Subcutaneous abdominal adipose tissue (tissue), 5 donors: Measurements from ENCODE around the gene SMIM20.

Experiments
- H3K27ac ChIP-seq: one replicate; pipeline ENCODE4 v1.7.0; 2013; ENCODE audit warnings: low read depth, mild to moderate bottlenecking, inconsistent platforms, low read length, moderate library complexity
- H3K27me3 ChIP-seq, 5 donors: one replicate each; pipeline ENCODE4 v1.7.0; 2013; ENCODE audit warnings: low read length in 5 of 5, inconsistent platforms in 1 of 5; ENCODE audit not compliant: control insufficient read depth in 5 of 5, insufficient read depth in 4 of 5
- H3K36me3 ChIP-seq, 5 donors: one replicate each; pipeline ENCODE4 v1.7.0; 2013; ENCODE audit warnings: low read length in 5 of 5; ENCODE audit not compliant: control insufficient read depth in 5 of 5, insufficient read depth in 5 of 5
- H3K4me1 ChIP-seq, 5 donors: one replicate each; pipeline ENCODE4 v1.7.0; 2013; ENCODE audit warnings: low read length in 5 of 5, mild to moderate bottlenecking in 3 of 5, moderate library complexity in 1 of 5; ENCODE audit not compliant: control insufficient read depth in 5 of 5, insufficient read depth in 5 of 5
- H3K4me3 ChIP-seq, 5 donors: one replicate each; pipeline ENCODE4 v1.7.0; 2013; ENCODE audit warnings: low read length in 5 of 5, low read depth in 1 of 5
- H3K9ac ChIP-seq, 5 donors: one replicate each; pipeline ENCODE4 v1.7.0; 2013; ENCODE audit warnings: low read length in 5 of 5, mild to moderate bottlenecking in 4 of 5, moderate library complexity in 3 of 5
- H3K9me3 ChIP-seq, 5 donors: one replicate each; pipeline ENCODE4 v1.7.0; 2013; ENCODE audit warnings: low read length in 5 of 5; ENCODE audit not compliant: control insufficient read depth in 5 of 5
- donor health status: healthy.
- donor health status: healthy.
- donor health status: healthy.
- donor health status: healthy.
- donor health status: healthy.

The SMIM20 gene

GRCh38 chr4:25923745-25924144 lies 9.7 kb downstream of the SMIM20 start:
- Histone ChIP-seq H3K4me1 (peaks cover 2 to 28% (median 27%) of the 10 kb centered on the region in 5 donors), H3K4me3 (no peak overlapping the region), H3K27me3 (no peaks in the 10 kb centered on the region), H3K9me3 (no peaks in the 10 kb centered on the region), H3K9ac (no peak overlapping the region), H3K36me3 (peaks cover 0 to 9% (median 3%) of the 10 kb centered on the region in 5 donors), H3K27ac (no peak overlapping the region)

GRCh38 chr4:25925486-25926201 lies 11.6 kb downstream of the SMIM20 start:
- Histone ChIP-seq H3K27ac (no peak overlapping the region), H3K36me3 (peaks cover 0 to 9% (median 3%) of the 10 kb centered on the region in 5 donors), H3K4me1 (peaks cover 2 to 37% (median 36%) of the 10 kb centered on the region in 5 donors), H3K27me3 (no peaks in the 10 kb centered on the region), H3K9ac (no peak overlapping the region), H3K4me3 (no peak overlapping the region), H3K9me3 (no peaks in the 10 kb centered on the region)

GRCh38 chr4:25926462-25926861 lies 12.4 kb downstream of the SMIM20 start:
- no peak overlapping the region for H3K27ac ChIP-seq
- H3K27me3 ChIP-seq, result no peaks in the 10 kb centered on the region

GRCh38 chr4:25927361-25928195 lies 13.6 kb downstream of the SMIM20 start:
- peaks cover 0 to 3% (median 0%) of the 10 kb centered on the region in 5 donors for H3K36me3 ChIP-seq

More at GRCh38 chr4:25926462-25926861, 12.4 kb downstream of the SMIM20 start:
- peaks cover 2 to 37% (median 36%) of the 10 kb centered on the region in 5 donors for H3K4me1 ChIP-seq
- no peaks in the 10 kb centered on the region for H3K9me3 ChIP-seq
- H3K9ac ChIP-seq, result no peak overlapping the region
- H3K36me3 ChIP-seq, result peaks cover 0 to 7% (median 3%) of the 10 kb centered on the region in 5 donors
- H3K4me3 ChIP-seq, result no peak overlapping the region

GRCh38 chr4:25928379-25929297 lies 14.6 kb downstream of the SMIM20 start:
- Histone ChIP-seq H3K4me3 (peak overlapping the region in 3 of 5 donors; percentile 15 to 53 (median 48)), H3K27ac (peak overlapping the region; percentile 47)

More at GRCh38 chr4:25927361-25928195, 13.6 kb downstream of the SMIM20 start:
- no peak overlapping the region for H3K9ac ChIP-seq
- H3K4me1 ChIP-seq, result peaks cover 2 to 40% (median 36%) of the 10 kb centered on the region in 5 donors
- no peak overlapping the region for H3K27ac ChIP-seq
- H3K27me3 ChIP-seq, result no peaks in the 10 kb centered on the region
- H3K9me3 ChIP-seq, result no peaks in the 10 kb centered on the region
- H3K4me3 ChIP-seq, result no peak overlapping the region

GRCh38 chr4:25929298-25929686 lies 15.3 kb downstream of the SMIM20 start:
- Histone ChIP-seq H3K27me3 (no peaks in the 10 kb centered on the region), H3K36me3 (no peaks in the 10 kb centered on the region), H3K4me3 (peak overlapping the region in 2 of 5 donors; percentile 48 to 53), H3K9me3 (no peaks in the 10 kb centered on the region), H3K4me1 (peaks cover 2 to 29% (median 20%) of the 10 kb centered on the region in 5 donors), H3K27ac (no peak overlapping the region), H3K9ac (no peak overlapping the region)

More at GRCh38 chr4:25928379-25929297, 14.6 kb downstream of the SMIM20 start:
- H3K36me3 ChIP-seq, result no peaks in the 10 kb centered on the region
- H3K9ac ChIP-seq, result peak overlapping the region in 1 of 5 donors; percentile 68
- no peaks in the 10 kb centered on the region for H3K27me3 ChIP-seq
- peaks cover 2 to 32% (median 25%) of the 10 kb centered on the region in 5 donors for H3K4me1 ChIP-seq
- no peaks in the 10 kb centered on the region for H3K9me3 ChIP-seq

- Histone ChIP-seq H3K4me1 (peaks cover 2 to 29% (median 20%) of the 10 kb centered on the region in 5 donors), H3K36me3 (no peaks in the 10 kb centered on the region), H3K4me3 (no peak overlapping the region), H3K9ac (no peak overlapping the region), H3K27me3 (no peaks in the 10 kb centered on the region), H3K9me3 (no peaks in the 10 kb centered on the region), H3K27ac (no peak overlapping the region)
Measured at GRCh38 chr4:25930731-25931354, 16.8 kb downstream of the SMIM20 start.

GRCh38 chr4:25936696-25937095 lies 22.7 kb downstream of the SMIM20 start:
- Histone ChIP-seq H3K9ac (no peak overlapping the region), H3K27ac (no peak overlapping the region), H3K9me3 (no peaks in the 10 kb centered on the region), H3K36me3 (no peaks in the 10 kb centered on the region), H3K27me3 (peaks cover 0 to 3% (median 0%) of the 10 kb centered on the region in 5 donors), H3K4me3 (no peak overlapping the region), H3K4me1 (peaks cover 0 to 9% (median 6%) of the 10 kb centered on the region in 5 donors)

- Histone ChIP-seq H3K27ac (no peak overlapping the region), H3K27me3 (peaks cover 0 to 3% (median 0%) of the 10 kb centered on the region in 5 donors), H3K9ac (peak overlapping the region in 1 of 5 donors; percentile 23), H3K36me3 (no peaks in the 10 kb centered on the region), H3K9me3 (no peaks in the 10 kb centered on the region), H3K4me3 (no peak overlapping the region), H3K4me1 (peaks cover 0 to 9% (median 4%) of the 10 kb centered on the region in 5 donors)
Measured at GRCh38 chr4:25937801-25938200, 23.8 kb downstream of the SMIM20 start.
